HT1080 (cell line): ENCODE data around the gene POTEE. TPM values are rescaled to one million over a fixed set of nuclear protein-coding genes. Genes with fewer than 3 reads are reported as not detected.
"Not testable (repeated sequence)": the region's sequence is repeated elsewhere in the genome, so short reads cannot be mapped to it uniquely, and the experiment has no call there.

Source experiments
- DNase-seq: peaks from one replicate; pipeline ENCODE4 v3.0.0-alpha.2; 2015; ENCODE audit warnings: low read depth
- polyA plus RNA-seq, 2 experiments: library from polyadenylated mRNA; depleted of rRNA; stranded (reverse); fragments of >200 nt; gene quantifications; 2 replicates each; pipeline ENCODE4 v1.2.3, GENCODE V29; 2015
- small RNA-seq: library from RNA; depleted of rRNA; stranded (forward); fragments of <200 nt; gene quantifications from one replicate; pipeline ENCODE3, GENCODE V24; 2014
- total RNA-seq: library from RNA; depleted of rRNA; stranded (reverse); fragments of >200 nt; shearing (Covaris generic); gene quantifications from 2 replicates; pipeline ENCODE4 v1.2.3, GENCODE V29; 2014; rRNA removed

The POTEE gene
- 2.8 and 3.3 TPM in 2 replicates for total RNA-seq
- polyA plus RNA-seq (2015; cell fraction: cytosol; rRNA removed), result 0.45 and 0.47 TPM in 2 replicates
- 2.9 and 3.2 TPM in 2 replicates for polyA plus RNA-seq (2015; cell fraction: nucleus; rRNA removed)

DNA sequence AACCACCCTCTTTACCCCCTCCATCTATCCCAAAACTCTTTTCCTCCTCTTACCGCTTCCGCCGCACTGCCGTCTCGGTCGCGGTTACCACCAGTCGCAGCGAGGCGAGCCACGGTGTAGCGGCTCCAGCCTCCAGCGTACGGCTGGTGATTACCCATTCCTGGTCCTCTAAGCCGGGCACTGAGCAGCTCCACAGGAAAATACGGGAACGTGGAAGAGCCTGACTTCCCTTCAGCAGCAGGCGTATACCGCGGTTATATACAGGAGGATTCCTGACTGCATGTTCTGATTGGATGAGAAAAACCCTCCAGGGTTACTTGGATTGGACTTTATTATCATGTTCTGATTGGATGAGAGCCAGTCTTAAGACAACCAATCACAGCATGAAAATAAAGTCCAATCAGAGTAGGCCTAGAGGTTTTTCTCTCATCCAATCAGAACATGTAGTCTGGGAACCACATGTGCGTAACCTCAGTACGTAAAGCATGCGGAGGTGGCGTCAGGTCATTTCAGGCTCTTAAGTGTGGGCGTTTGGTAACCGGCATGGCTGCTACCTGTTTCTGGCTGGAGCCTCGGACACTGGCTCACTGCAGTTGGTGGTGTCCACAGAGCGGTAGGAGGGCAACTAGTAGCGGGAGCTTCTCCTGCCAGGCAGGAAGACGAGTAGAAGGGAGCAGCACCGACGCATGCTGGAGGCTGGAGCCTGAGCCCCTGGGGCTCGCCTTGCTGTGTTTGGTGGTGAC, at the start of gene POTEE:
Gene POTEE (plus strand): TSS at position 507 of the 743 bp plus-strand sequence. CDS start 8,867 bp downstream, outside the sequence.
- peak; percentile 78 for DNase-seq

DNA sequence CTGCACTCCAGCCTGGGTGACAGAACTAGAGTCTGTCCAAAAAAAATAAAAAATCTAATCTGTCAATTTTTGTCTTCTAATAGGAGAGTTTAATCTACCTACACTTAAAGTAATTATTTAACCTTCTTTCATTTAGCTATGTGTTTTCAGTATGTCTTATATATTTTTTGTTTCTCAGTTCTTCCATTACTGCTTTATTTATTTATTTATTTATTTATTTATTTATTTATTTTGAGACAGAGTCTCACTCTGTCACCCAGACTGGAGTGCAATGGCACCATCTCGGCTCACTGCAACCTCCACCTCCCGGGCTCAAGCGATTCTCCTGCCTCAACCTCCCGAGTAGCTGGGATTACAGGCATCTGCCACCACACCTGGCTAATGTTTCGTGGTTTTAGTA, 43.8 kb upstream of the POTEE start:
- DNase-seq, result not testable (repeated sequence)

DNA sequence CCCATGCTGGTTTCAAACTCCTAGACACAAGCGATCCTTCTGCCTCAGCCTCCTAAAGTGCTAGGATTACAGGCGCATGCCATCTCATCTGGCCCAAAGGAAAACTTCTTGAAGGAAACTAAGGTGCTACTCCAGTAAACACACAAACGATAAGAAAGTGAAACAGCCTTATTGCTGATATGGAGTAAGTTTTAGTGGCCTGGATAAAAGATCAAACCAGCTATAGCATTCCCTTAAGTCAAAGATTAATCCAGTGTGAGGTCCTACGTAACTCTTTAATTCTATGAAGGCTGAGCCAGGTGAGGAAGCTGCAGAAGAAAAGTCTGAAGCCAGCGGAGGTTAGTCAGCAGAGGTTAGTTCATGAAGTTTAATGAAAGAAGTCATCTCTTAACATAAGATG, 40.8 kb upstream of the POTEE start:
- DNase-seq, result no peak

DNA sequence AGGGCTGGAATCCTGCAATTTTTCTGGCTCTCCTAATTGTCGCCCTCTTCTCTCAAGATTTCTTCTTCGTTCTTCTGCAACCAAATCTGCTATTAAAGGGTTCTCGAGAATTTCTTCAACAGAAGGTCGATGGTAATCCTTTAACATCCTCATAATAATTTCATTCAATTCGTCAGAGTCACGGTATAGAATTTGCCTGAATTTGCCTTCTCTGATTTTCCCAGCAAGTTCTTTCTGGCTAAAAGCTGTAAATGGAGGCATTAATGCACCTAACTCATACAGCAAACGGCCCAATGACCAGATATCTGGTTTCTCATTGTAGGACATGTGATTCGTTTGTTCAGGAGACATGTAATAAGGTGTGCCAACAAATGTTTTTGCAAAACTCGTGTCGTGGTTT, 31.3 kb upstream of the POTEE start:
- DNase-seq, result not testable (repeated sequence)

DNA sequence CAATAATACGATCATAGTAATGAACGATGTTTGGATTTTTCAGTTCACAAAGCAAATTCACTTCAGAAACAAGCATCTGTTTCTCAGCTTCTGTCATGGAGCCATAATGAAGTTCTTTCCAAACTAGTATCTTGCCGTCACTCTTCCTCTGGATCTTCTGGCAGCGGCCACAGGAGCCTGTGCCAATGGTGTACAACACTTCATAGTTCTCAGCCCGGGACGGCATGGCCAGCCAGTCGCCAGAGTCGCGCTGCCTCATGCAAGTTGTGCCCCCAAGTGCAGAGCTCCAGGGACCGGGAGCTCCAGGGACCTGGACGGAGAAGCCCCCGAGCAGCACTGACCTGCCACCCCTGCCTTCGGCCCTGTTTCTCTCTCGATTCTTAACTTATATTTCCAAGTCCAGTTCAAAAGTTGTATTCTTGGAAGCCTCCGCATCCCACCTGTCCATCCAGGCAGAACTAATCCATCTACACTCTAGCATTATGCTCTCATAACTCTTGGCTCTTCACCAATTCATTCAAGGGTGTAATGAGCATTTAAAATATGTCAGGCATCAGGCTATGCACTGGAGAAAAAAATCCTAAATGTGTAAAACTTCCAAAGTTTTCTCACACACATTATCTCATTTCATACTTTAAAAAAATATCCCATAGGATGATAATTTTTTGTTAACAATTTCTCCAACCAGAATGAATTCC, 30.5 kb upstream of the POTEE start:
- not testable (repeated sequence) for DNase-seq

DNA sequence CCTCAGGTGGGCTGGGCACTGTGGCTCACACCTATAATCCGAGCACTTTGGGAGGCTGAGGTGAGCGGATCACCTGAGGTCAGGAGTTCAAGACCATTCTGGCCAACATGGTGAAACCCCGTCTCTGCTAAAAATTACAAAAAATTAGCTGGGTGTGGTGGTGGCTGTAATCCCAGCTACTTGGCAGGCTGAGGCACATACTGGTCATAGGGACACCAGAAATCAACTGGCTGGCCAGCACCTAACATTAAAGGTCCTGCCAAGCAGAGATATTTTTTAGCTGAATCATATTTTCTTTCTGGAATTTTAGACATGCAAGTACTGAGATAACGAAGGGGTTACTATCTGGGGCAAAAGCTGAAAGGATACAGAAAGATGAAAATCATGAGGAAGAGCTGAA, 27.9 kb upstream of the POTEE start:
- DNase-seq, result not testable (repeated sequence)

DNA sequence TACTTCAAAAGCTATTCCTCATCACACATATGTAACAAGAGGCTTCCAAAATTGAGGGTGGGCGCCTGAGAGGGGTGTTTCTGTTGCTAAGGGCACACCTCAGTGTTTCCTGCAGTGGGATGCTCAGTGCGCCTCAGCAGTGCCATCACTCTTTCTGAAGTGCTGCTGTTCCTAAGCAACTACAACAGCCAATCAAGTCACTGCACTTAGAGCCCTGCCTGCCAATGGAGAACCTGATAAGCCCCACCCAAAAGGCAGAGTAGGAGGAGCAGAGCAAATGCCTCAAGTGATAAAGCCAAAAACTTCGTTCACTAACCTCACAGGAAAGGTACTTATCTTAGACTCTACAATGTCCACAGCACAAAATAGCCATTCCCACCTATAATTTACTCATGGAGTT, 15.9 kb upstream of the POTEE start:
- not testable (repeated sequence) for DNase-seq

DNA sequence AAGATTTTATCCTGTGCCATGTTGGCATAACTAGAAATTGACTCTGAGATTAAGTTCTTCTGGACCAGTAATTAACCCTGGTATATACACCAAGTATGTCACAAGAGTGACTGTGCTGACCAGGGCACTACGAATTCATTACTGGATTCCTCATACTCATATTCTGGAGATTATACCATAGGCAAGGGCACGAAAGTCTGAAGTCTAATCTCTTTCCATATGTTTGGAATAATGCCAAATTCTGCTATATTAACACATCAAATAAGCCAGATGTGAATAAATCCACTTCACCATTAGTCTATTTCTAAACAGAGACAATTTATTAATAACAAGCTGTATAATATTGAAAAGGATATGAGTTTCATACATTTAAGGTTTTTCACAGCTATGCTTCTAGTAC, 13.2 kb upstream of the POTEE start:
- not testable (repeated sequence) for DNase-seq

DNA sequence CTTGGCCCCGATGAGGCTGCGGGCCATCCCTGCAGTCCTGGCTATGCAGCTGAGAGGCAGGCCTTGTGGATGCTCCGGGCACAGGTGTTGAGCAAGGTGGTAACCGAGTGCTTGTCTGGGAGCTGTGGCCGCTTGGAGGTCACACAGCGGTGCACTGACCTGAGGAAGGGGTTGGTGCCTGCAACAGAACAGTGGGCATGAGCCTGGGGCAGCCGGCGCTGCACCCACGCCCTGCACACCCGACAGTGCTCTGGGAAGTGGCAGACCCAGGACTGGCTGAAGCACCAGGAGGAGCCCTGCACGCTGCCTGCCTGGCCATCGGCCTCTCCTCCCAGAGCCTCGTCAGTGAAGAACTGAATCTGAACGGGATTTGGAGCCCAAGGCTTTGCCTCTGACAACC, 8.2 kb upstream of the POTEE start:
- no peak for DNase-seq

DNA sequence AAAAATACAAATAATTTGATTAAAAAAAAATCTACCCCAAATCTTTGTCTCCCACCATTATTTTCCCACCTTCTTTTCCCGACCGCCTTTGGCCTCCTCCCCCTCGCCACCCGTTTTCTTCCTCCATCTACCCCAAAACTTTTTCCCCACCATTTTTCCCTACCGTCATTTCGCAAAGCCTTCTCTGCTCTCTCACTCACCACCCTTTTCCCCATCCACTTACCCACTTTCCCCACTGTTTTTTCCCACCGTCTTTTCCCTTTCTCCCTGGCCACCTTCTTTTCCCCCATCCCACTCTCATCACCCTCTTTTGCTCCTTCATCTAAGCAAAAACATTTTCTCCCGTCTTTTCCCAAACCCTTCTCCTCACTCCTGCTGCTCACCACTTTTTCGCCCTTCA, 1.5 kb upstream of the POTEE start:
- DNase-seq, result not testable (repeated sequence)

DNA sequence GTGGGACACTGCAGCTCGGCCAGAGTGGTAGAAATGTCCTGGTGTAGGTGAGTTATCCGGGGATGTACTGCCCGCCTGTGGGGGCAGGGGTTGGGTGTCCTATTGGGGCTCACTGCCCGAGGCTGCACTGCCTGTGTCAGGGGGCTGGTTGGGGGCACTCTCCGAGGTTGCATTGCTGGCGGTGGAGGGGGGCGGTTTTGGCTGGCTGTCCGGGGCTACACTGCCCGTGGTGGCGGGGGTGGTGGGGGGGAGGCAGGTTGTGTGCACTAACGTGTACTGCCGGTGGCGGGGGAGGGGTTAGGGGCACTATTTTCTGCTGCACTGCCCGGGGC, 403 bp downstream of the POTEE start:
- DNase-seq, result not testable (repeated sequence)

DNA sequence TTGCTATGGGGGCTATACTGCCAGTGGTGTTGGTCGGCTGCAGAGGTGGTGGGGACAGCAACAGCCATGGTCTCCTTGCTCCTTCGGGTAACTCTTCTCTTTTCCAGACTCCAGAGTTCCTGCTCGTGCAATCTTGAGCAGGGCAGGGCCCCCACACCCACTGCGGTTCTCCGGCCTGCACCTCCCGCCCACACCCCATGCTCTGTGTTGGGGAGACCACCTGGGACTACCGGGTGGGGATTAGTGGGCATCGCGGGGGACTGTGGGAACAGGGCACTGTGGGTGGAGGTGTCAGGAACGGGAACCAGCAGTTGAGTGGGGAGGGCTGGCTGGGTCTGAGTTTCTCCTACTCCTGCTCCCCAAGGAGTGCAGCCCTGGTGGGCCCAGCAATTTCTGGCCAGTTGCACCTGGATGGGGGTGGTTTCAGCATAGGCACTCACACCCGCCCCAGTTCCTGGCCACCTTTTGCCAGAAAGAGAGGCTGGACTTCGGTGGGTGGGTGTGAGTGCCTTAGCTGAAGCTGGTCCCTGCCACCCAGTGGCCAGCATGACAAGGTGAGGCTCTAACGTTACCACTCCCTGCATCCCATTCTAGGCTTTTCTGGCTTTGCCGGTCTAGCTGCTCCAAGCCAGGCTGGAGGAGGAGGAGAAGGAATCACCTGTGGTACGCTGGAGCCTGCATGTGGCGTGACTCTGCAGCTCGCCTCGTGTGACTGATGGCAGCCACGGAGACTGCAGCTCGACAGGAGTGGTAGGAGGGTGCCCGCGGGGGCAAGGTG, 1.3 kb downstream of the POTEE start:
- DNase-seq, result not testable (repeated sequence)

DNA sequence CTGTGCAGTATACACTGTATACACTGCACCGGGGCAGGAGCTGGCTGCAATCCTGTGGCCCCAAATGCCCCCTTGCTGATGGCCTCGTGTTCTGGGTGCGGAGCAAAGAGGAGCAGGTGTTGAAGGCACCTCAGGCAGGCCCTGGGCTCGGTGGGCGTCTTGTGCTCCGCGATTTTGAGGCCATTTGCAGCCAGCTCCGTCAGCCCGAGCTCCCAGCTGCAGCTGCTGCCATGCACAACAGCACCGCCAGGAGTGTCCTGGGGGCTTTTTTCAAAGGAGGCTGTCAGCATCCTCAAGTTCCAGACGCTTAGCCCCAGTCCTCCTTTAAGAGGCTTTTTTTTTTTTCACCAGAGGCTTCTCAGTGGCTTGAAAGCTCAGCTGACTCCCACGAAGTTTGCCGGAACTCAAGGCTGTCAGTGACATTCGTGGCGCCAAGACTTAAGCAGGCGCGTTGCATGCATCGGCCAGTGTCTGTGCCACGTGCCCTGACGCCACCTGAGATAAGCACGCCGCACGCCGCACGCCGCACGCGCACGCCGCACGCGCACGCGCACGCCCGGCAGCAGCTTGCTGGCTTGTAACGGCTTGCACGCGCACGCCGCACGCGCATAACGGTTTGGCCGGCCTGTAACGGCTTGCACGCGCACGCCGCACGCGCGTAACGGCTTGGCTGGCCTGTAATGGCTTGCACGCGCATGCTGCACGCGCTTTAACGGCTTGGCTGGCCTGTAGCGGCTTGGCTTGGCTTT, 8.1 kb downstream of the POTEE start:
- not testable (repeated sequence) for DNase-seq

DNA sequence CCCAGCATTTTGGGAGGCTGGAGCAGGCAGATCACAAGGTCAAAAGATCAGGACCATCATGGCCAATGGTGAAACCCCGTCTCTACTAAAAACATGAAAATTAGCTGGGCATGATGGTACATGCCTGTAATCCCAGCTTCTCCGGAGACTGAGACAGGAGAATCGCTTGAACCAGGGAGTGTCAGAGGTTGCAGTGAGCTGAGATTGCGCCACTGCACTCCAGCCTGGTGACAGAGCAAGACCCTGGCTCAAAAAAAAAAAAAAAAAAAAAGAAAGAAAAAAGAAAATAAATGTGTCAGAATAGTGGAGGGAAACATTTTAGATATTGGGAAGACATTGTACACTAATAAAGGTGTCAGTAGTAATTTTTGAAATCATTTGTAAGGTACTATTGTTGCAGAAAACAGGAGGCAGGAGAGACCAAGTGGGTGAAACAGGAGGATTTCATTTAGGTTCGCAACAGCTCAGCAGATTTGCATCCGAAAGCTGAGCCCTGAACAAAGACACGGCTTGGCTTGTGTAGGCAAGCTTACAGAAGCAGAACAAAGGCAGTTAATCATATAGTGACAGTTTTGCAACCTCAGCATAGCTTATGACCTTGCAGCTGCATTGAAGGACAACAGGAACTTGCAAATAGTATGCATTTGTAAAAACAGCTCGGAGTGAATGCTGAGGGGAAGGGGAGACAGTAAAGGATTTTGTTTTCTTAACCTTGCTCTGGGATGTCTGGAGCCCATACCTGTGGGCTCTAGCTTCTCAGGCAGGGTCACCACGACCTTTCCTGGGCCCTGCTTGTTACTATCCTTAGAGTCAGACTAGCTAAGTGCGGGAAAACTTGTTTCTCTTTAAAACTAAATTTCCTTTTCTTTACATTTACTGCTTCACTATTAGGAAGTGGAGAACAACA, 26.5 kb downstream of the POTEE start:
- DNase-seq, result not testable (repeated sequence)

Small RNAs within 50 kb of the gene (small RNA-seq; reads per million reads assigned to genes)
- gene AC009477.1 (not detected), gene RNU6-127P (not detected)

Other genes starting within 250 kb of the POTEE start
- gene FAM168B, start 116.1 kb upstream of the POTEE start, total RNA-seq, result 73.0 and 118 TPM in 2 replicates
- gene PLEKHB2, start 104.2 kb upstream of the POTEE start, total RNA-seq, result 103 and 110 TPM in 2 replicates
- gene RAB6D, start 154.6 kb downstream of the POTEE start, total RNA-seq, result not detected in 2 replicates